GM23248 (cell line): ENCODE results near the gene PCTP.

Experiments
- EZH2 ChIP-seq: fragments of 200-600 bp; sonication (generic); IDR thresholded peaks from 2 replicates; pipeline ENCODE4 v1.6.1; 2018; ENCODE audit warnings: antibody characterized with exemption, mild to moderate bottlenecking; ENCODE audit not compliant: insufficient read depth, poor library complexity, severe bottlenecking
- EZH2phosphoT487 ChIP-seq: fragments of 200-600 bp; sonication (generic); IDR thresholded peaks from 2 replicates; pipeline ENCODE4 v1.6.1; 2018; ENCODE audit warnings: antibody characterized with exemption, moderate library complexity, mild to moderate bottlenecking, low read depth; ENCODE audit not compliant: insufficient read depth

- TF ChIP-seq EZH2phosphoT487 (no peak), EZH2 (no peak)
Observed at GRCh38 chr17:55783684-55784245, 32.9 kb downstream of the PCTP start.
